Measurements from ENCODE around the gene SGTB.
"Not testable (repeated sequence)": the region's sequence is repeated elsewhere in the genome, so short reads cannot be mapped to it uniquely, and the experiment has no call there.

Gene SGTB

DNA sequence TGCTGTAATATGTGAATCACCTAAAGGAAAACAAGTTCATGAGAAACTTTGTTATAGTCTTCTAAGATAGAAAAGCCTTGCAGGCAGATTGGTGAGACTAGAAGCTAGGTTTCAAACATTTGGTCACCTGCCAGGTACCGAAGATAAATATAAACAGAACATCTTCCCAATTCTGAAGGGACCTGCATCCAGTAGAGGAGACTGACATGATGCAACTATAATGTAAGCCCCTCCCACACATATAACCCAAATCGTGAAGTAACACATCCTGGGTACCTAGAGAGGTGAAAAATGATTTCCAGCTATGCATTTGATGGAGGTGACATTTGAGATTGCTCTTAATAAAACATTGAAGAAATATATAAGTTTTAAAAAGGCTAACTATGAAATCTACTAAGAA, 67.2 kb downstream of the SGTB start:
- DNase-seq = no peak

DNA sequence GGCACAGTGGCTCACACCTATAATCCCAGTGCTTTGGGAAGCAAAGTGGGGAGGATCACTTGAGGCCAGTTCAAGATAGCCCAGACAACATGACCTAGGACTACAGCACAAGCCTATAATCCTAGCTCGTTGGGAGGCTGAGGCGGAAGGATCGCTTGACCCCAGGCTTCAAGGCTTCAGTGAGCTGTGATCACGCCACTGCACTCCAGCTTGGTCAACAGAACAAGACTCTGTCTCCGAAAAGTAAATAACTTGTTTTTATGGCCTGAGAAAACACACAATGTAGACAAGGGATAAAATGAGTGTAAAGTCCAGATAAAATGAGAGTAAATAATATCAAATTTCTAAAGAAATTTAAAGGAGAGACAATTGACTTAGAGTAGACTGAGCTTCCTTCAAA, 70.8 kb downstream of the SGTB start:
- no peak for DNase-seq

DNA sequence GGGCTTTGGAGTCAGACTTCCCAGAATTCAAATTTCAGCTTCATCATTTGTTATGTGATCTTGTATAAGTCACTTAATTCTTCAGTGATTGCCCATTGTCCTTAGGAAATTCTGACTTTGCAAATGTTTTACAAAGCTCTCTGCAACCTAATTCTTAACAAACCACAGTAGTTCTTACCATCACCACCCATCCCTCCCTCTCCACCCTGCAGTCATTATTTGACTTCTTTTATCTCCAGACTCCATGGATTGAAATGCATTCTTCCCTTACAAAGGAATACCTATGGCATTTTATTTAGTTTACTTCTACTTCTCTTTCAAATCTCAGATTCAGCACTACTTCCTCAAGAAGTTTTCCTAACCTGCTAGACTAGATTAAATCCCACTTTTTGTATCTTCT, 74.0 kb downstream of the SGTB start:
- DNase-seq = no peak

DNA sequence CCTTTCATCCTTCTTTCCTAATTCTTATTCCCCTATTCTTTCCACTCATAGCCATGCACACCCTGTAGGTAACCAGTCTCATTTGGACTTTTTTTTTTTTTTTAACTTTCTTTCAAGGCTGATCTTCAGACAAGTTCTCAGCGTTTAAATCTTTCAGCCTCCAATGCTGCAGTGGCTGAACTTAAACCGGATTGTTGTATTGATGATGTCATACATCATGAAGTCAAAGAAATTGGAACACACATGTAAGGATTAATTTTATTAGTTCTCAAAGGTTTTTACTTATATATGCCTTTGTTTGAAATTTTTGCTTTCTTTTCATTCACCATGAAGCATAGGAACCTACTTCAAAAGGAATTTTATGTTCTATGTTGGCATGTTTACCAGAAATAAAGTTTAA, 75.0 kb downstream of the SGTB start:
- no peak for DNase-seq

DNA sequence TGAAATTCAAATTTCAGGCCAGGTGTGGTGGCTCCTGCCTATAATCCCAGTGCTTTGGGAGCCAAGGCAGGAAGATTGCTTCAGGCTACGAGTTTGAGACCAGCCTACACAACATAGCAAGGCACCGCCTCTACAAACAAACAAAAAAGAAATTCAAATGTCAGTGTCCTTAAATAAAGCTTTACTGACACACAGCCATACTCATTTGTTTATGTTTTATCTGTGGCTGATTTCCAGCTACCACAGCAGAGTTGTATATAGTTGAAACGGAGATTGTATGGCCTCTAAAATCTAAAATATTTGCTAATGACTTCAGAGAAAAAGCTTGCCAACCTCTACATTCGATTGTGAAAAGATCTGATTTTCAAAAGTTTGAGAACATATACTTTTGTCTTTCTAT, 81.7 kb downstream of the SGTB start:
- no peak for DNase-seq

DNA sequence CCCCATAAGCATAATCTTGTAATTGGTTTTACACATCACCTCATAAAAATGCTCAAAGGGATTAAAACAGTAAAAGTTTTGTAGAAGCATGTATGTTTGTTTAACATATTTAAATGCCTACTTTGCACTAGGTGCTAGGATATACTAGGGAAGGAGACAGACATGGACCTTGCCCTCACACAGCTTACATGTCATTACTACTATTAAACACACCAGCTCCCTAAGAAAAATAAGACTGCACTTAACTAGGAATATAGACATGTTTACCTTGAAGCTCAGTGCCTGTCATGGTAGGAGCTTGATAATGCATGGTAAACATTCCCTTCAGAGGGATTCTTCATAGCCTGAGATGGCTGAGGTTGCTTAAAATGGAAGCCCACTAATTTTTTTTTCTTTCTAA, 90.9 kb downstream of the SGTB start:
- no peak for DNase-seq

DNA sequence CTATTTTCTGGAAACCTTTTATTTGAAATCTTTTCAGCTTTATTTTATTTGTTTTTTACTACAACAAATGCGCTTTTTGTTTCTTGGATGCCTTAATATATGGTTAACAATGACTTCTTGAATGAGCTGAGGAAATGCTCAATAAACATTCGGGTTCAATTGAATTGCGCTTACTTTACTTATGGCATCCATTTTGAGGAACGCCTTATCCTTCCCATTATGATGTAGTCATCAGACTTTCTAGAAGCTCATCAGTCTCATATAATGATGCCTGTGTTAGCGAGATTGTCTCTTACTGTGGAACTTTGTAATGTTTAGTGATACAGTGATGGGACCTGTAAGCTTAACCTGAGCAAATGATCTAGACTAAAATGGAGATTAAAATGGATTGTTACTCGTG, 96.2 kb downstream of the SGTB start:
- DNase-seq = no peak

DNA sequence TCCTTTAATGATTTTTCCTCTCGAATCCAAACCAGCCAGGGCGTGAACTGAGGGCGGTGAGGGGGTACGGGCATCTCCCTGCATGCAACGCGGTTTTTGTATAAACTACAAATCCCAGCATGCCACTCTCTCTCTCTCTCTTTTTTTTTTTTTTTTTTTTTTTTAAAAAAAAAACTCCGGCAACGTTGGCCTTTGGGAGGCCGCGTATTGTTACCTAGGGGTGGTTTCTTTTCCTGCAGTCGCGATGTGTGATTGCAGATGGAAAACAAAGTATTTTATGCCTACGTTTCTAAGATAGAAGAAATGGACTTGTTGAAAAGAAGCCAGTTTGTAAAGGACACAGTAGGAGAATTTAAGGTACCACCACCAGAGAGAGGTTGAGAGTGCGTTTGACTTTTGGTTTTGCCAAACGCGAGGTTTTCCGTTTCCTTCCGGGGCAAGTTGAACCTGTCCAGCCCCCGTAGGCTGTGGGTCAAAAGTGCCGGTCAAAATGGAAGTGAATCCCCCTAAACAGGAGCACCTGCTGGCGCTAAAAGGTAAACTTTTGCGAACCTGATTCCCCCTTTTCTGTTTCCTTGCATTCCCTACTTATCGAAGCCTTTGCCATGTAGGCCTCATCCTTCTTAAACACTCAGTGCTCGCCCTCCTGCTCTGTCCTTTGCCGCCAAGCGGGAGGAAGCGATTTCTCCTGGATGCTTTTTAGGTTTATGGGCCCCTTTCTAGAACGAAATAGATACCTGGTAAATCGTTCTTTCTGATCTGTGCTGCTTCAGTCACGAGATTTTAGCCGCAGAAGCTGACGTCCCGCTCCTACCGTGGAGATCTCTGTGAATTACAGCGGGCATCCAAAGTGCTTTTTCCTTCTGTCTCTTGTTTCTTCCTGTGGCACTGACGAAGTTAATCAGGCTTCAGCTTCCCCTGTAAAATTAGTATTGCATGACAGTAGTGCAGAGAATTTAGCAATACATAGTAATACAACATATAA, 97.0 kb downstream of the SGTB start, which contains the start of the genes SHLD3 and TRAPPC13:
Gene SHLD3, plus strand, starts transcription at position 457 of the 985 bp plus-strand sequence. CDS start 4,561 bp downstream, outside the sequence.
Gene TRAPPC13, plus strand, starts transcription at position 457 of the 985 bp plus-strand sequence. Its CDS starts 34 bp downstream, at position 491.
- peak; percentile 91 for DNase-seq

DNA sequence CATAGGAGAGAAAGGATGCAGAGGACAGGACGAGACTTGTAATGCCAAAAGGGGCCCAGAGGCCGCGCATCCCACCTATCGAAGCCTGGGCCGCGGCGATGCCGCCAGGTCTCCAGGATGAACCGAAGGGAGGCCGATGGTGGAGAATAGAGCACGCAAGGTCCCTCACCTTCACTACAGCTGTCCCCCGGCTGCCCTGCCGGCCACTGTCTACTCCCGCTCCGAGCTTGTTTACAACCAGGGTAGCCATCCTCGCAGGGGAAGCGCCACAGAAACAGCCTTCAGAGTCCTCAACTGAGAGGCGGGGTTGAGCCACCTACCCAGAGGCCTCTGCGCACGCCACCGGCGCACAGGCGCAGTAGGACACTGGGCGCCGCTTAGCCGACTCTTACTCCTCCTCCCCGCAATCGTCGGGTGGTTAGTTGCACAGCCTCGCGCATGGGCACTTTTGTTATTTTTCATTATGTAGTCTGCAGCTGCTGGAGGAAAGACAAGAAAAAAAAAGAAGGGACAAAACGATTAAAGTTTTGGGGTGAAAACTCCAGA, 97.8 kb downstream of the SGTB start, which contains the start of gene TRIM23:
Gene TRIM23, minus strand, starts transcription at position 309 of the 546 bp plus-strand sequence. Its CDS starts 59 bp downstream, at position 250.
- DNase-seq = peak; percentile 92

DNA sequence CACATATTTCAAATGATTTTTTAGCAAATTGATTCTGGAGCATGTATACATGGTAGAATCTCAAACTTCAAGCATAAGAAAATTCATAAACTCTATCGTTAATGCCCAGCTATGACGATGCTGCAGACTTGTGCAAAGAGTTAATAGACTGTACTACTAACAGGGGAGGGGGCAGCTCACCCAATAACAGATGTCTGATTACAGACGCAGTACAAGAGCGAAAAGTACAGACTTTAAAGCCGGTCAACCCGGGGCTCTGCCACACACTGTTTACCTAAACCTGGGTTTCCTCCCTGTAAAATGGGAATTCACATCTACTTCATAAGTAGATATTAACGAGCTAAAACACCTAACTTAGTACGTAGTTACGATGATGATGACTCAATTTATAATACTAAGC, 98.4 kb downstream of the SGTB start:
- DNase-seq = no peak

DNA sequence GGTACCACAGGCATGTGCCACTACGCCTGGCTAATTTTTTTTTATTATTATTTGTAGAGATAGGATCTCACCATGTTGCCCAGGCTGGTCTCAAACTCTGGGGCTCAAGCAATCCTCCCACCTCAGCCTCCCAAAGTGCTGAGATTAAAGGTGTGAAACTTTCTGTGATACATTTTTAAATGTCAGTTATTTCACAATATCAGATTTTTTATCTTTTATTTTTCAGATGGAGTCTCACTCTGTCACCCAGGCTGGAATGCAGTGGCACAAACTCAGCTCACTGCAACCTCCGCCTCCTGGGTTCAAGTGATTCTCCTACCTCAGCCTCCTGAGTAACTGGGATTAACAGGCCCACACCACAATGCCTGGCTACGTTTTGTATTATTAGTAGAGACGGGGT, 99.9 kb downstream of the SGTB start:
- not testable (repeated sequence) for DNase-seq

DNA sequence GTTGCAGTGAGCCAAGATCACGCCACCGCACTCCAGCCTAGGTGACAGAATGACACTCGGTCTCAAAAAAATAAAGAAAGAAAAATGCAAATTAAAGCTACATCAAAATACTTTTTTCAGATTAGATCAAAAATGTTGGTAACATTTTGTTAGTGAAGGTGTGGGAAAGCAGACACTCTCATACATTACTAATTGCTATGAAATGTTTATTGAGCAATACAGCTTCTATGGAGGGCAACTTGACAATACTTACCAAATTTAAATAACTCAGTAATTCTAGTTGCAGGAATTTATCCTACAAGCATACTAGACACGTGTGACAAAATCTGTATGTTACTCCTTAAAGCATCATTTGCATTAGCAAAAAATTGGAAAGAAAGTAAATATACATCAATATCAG, 101.9 kb downstream of the SGTB start:
- DNase-seq = no peak
